DND-41 (cell line): ENCODE data around the gene ITSN2.

Experiments used
- ATAC-seq: fragments of 200-7000 bp; cut with Tn5 transposase; 3 replicates; pipeline ENCODE4 v1.9.1; 2021; ENCODE audit warnings: low read depth; ENCODE audit not compliant: insufficient read depth
- DNase-seq: peaks from one replicate; pipeline ENCODE4 v3.0.0-alpha.2; 2020
- H2AFZ ChIP-seq: 2 replicates; pipeline ENCODE4 v1.6.0; 2012; ENCODE audit warnings: low read depth, low read length
- H3K27ac ChIP-seq: 2 replicates; pipeline ENCODE4 v1.5.1; 2012; ENCODE audit warnings: low read length, inconsistent platforms
- H3K27me3 ChIP-seq: fragments of 200-600 bp; sonication (generic); 2 replicates; pipeline ENCODE4 v1.6.0; 2012; ENCODE audit warnings: low read length, mild to moderate bottlenecking, inconsistent platforms; ENCODE audit not compliant: insufficient read depth, poor library complexity
- H3K36me3 ChIP-seq: 2 replicates; pipeline ENCODE4 v1.5.1; 2012; ENCODE audit warnings: low read length, inconsistent platforms; ENCODE audit not compliant: insufficient read depth
- H3K4me1 ChIP-seq: 2 replicates; pipeline ENCODE4 v1.5.1; 2012; ENCODE audit warnings: mild to moderate bottlenecking, low read length; ENCODE audit not compliant: insufficient read depth
- H3K4me2 ChIP-seq: 2 replicates; pipeline ENCODE4 v1.6.0; 2012; ENCODE audit warnings: mild to moderate bottlenecking, moderate library complexity, low read length, inconsistent platforms; ENCODE audit not compliant: insufficient read depth
- H3K4me3 ChIP-seq, 2 experiments: fragments of 200-600 bp in 1 of 2; shearing (Covaris generic) in 1 of 2; 2 replicates each; pipeline ENCODE4 v1.5.1; 2012 to 2016; ENCODE audit warnings: inconsistent platforms in 2 of 2, low read length in 2 of 2, mild to moderate bottlenecking in 2 of 2, low read depth in 1 of 2, moderate library complexity in 1 of 2
- H3K79me2 ChIP-seq: 2 replicates; pipeline ENCODE4 v1.6.0; 2012; ENCODE audit warnings: low read length, inconsistent platforms; ENCODE audit not compliant: insufficient read depth
- H3K9ac ChIP-seq: 2 replicates; pipeline ENCODE4 v1.6.0; 2012; ENCODE audit warnings: low read depth, mild to moderate bottlenecking, inconsistent platforms, low read length, moderate library complexity
- H3K9me3 ChIP-seq: 2 replicates; pipeline ENCODE4 v1.5.1; 2012; ENCODE audit warnings: low read length, moderate library complexity, mild to moderate bottlenecking, inconsistent platforms; ENCODE audit not compliant: insufficient read depth, severe bottlenecking
- H4K20me1 ChIP-seq: 2 replicates; pipeline ENCODE4 v1.6.0; 2012; ENCODE audit warnings: low read length; ENCODE audit not compliant: insufficient read depth
- EZH2 ChIP-seq: IDR thresholded peaks from 3 replicates; pipeline ENCODE4 v1.6.1; 2012; ENCODE audit warnings: borderline replicate concordance, low read depth, mild to moderate bottlenecking, moderate library complexity, low read length, inconsistent platforms; ENCODE audit not compliant: severe bottlenecking
- TF ChIP-seq, protein P1 (sequence below): IDR thresholded peaks from 2 replicates; pipeline ENCODE4 v1.5.1; 2012; ENCODE audit warnings: borderline replicate concordance, low read length, moderate library complexity, mild to moderate bottlenecking; ENCODE audit not compliant: poor library complexity, severe bottlenecking; ENCODE audit errors: extremely low read depth

The ITSN2 gene

DNA sequence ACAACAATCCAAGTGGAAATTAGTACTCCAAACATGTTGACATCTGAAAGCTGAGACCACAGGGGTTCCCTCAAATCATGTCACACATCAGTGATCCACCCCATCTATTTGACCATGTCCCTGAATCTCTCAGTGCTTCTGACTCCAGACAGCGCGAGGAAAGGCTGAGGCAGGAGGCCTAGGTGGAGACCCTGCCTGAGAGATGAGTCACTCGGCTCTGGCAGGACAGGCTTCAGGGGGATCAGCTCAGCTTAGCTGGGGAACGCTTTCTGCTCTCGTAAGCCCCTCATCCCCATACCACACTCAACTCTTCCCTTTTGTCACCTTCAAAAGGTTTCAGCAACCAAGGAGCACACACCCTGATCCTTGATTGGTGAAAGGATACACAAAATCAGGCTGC, 191.3 kb downstream of the ITSN2 start:
- no peak for DNase-seq
- H3K36me3 ChIP-seq, result no peaks in the 10 kb centered on the region
- no peaks in the 10 kb centered on the region for H3K4me1 ChIP-seq
- H3K9me3 ChIP-seq, result no peaks in the 10 kb centered on the region
- H3K79me2 ChIP-seq, result no peaks in the 10 kb centered on the region
- H3K4me3 ChIP-seq, result no peak overlapping the region
- no peak overlapping the region for H3K9ac ChIP-seq
- no peak overlapping the region for H3K27ac ChIP-seq
- TF ChIP-seq, protein P1, sequence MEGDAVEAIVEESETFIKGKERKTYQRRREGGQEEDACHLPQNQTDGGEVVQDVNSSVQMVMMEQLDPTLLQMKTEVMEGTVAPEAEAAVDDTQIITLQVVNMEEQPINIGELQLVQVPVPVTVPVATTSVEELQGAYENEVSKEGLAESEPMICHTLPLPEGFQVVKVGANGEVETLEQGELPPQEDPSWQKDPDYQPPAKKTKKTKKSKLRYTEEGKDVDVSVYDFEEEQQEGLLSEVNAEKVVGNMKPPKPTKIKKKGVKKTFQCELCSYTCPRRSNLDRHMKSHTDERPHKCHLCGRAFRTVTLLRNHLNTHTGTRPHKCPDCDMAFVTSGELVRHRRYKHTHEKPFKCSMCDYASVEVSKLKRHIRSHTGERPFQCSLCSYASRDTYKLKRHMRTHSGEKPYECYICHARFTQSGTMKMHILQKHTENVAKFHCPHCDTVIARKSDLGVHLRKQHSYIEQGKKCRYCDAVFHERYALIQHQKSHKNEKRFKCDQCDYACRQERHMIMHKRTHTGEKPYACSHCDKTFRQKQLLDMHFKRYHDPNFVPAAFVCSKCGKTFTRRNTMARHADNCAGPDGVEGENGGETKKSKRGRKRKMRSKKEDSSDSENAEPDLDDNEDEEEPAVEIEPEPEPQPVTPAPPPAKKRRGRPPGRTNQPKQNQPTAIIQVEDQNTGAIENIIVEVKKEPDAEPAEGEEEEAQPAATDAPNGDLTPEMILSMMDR, result no peak
- TF ChIP-seq EZH2, result no peak
- no peak for ATAC-seq
- H3K4me2 ChIP-seq, result no peak overlapping the region
- no peak overlapping the region for H2AFZ ChIP-seq
- no peaks in the 10 kb centered on the region for H4K20me1 ChIP-seq
- H3K27me3 ChIP-seq, result no peaks in the 10 kb centered on the region

DNA sequence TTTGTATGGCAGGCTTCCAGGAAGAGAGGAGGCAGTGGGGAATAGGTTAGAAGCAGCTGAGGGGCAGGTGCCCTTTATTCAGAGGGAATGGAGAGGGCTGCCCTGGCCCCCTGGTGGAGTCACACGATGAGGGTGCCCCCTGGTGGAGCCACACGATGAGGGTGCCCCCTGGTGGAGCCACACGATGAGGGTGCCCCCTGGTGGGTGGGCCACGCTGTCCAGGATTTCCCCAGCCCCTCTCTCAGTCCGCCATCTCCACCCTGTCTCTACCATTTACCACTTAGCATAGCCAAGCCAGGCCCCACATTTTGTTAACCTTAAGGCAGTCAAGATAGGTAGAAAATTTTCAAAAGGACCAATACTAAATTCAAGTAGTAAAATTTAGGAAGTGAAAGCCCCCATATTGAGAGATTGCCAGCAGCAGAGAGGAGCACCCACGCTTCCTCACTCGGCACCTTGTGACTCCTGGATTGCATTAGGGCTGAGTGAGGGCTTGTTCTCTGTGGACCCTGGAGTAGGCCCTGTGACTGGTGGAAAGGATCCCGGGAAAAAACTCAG, 195.8 kb downstream of the ITSN2 start:
- Histone ChIP-seq H3K27me3 (no peaks in the 10 kb centered on the region), H3K4me3 (no peak overlapping the region), H4K20me1 (no peaks in the 10 kb centered on the region), H2AFZ (0 out of 2 replicates have a peak overlapping the region, but pooled peaks have one; percentile 22), H3K27ac (no peak overlapping the region), H3K4me2 (no peak overlapping the region), H3K79me2 (no peaks in the 10 kb centered on the region), H3K9me3 (no peaks in the 10 kb centered on the region), H3K36me3 (no peaks in the 10 kb centered on the region), H3K9ac (no peak overlapping the region), H3K4me1 (no peaks in the 10 kb centered on the region)
- peak; percentile 62 for DNase-seq
- peak; percentile 89 for ATAC-seq
- TF ChIP-seq EZH2, result no peak
- TF ChIP-seq, protein P1, result peak; percentile 75

DNA sequence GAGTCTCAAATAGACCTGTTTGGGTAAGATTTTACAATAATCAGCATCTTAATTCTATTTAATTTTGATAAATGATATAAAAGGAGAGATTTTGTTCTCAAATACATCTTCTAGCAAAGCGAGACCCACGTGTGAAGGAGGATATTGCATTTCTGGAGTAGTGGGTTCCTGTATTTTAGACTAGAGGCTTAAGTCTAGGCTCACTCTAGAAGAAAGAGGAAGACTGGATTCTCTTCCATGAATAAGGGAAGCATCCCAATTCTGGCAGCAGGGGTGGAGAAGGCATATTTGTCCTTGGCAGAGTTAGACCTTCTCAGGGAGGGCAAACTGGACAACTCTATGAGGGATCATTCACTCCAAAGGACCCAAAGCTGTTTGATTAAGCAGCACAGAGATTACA, 196.7 kb downstream of the ITSN2 start:
- Histone ChIP-seq H2AFZ (no peak overlapping the region), H3K27ac (no peak overlapping the region), H3K4me3 (no peak overlapping the region), H3K27me3 (no peaks in the 10 kb centered on the region), H3K4me2 (no peak overlapping the region), H4K20me1 (no peaks in the 10 kb centered on the region), H3K4me1 (no peaks in the 10 kb centered on the region), H3K9me3 (no peaks in the 10 kb centered on the region), H3K9ac (no peak overlapping the region), H3K79me2 (no peaks in the 10 kb centered on the region), H3K36me3 (no peaks in the 10 kb centered on the region)
- no peak for ATAC-seq
- no peak for TF ChIP-seq EZH2
- TF ChIP-seq, protein P1, result no peak
- no peak for DNase-seq
